OCI-LY3 (cell line): ENCODE measurements around the gene KLHDC2.

Source experiments
- EZH2phosphoT487 ChIP-seq: fragments of 200-600 bp; shearing (Covaris generic); IDR thresholded peaks from 2 replicates; pipeline ENCODE4 v1.6.1; 2018; ENCODE audit warnings: antibody characterized with exemption, mixed run types, low read depth
- TF ChIP-seq, protein P1 (sequence below): fragments of 200-600, 300-600 bp; sonication (generic); IDR thresholded peaks from 2 replicates; pipeline ENCODE4 v1.5.1; 2014; ENCODE audit warnings: antibody characterized with exemption, low read length, low read depth

DNA sequence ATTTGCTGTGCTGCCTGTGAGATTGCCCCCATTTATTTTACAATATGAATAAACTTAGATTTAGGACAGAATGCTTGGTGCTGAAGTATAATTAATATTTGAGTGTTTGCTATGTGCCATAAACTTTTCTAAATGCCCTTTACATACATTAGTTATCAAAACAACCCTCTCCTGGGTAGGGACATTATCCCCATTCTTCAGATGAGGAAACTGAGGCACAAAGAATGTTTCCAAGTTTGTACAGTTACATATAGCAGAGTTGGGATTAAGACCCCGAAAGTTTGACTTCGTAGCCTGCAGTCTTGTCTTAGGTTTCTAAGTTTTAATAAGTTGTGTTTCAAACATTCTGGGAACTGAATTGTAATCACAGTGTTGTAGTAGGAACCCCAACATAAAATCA, 18.4 kb downstream of the KLHDC2 start:
- TF ChIP-seq, protein P1, sequence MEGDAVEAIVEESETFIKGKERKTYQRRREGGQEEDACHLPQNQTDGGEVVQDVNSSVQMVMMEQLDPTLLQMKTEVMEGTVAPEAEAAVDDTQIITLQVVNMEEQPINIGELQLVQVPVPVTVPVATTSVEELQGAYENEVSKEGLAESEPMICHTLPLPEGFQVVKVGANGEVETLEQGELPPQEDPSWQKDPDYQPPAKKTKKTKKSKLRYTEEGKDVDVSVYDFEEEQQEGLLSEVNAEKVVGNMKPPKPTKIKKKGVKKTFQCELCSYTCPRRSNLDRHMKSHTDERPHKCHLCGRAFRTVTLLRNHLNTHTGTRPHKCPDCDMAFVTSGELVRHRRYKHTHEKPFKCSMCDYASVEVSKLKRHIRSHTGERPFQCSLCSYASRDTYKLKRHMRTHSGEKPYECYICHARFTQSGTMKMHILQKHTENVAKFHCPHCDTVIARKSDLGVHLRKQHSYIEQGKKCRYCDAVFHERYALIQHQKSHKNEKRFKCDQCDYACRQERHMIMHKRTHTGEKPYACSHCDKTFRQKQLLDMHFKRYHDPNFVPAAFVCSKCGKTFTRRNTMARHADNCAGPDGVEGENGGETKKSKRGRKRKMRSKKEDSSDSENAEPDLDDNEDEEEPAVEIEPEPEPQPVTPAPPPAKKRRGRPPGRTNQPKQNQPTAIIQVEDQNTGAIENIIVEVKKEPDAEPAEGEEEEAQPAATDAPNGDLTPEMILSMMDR = no peak
- TF ChIP-seq EZH2phosphoT487 = no peak
